ENCODE measurements around the gene MTMR1. TPM values are rescaled to one million over a fixed set of nuclear protein-coding genes. Genes with fewer than 3 reads are reported as not detected.

The MTMR1 gene
- total and polyA plus RNA-seq, 2 experiments from 2014 or later = 18.0 to 19.0 TPM

GRCh38 chrX:150651906-150652305, 41.3 kb upstream of the MTMR1 start:
- Histone ChIP-seq H3K79me2 (no peaks in the 10 kb centered on the region), H2AFZ (no peak overlapping the region), H3K4me2 (no peak overlapping the region), H3K36me3 (replicated peaks; ENCODE audit: insufficient read depth, low read depth) (no peaks in the 10 kb centered on the region), H3K4me3 (no peak overlapping the region), H3K27me3 (no peaks in the 10 kb centered on the region), H3K27ac (no peak overlapping the region), H3K4me1 (ENCODE audit: insufficient read depth) (no peaks in the 10 kb centered on the region), H3K9me3 (ENCODE audit: low read depth) (no peaks in the 10 kb centered on the region), H3K9me2 (replicated peaks; ENCODE audit: insufficient read depth) (no peaks in the 10 kb centered on the region), H4K20me1 (ENCODE audit: insufficient read depth, poor library complexity, severe bottlenecking) (no peaks in the 10 kb centered on the region)
- no peak for TF ChIP-seq CTCF (IDR thresholded peaks at IDR 0.05; ENCODE audit: poor library complexity)
- TF ChIP-seq EZH2 (IDR thresholded peaks at IDR 0.05; ENCODE audit: borderline replicate concordance) = no peak
- no peak for TF ChIP-seq EZH2phosphoT487 (IDR thresholded peaks at IDR 0.05; ENCODE audit: low read depth, severe bottlenecking, unreplicated experiment)
- DNase-seq (ENCODE audit: low spot score) = no peak
- 80% methylated on average over 2 of the region's 2 CpGs for WGBS (ENCODE audit: low lambda C conversion rate, missing lambda C conversion rate)

- H3K36me3 ChIP-seq (replicated peaks; ENCODE audit: insufficient read depth, low read depth) = no peaks in the 10 kb centered on the region
- no peak overlapping the region for H3K4me2 ChIP-seq
- H2AFZ ChIP-seq = no peak overlapping the region
- H3K4me3 ChIP-seq = no peak overlapping the region
- H3K79me2 ChIP-seq = no peaks in the 10 kb centered on the region
- no peaks in the 10 kb centered on the region for H3K27me3 ChIP-seq
- H3K4me1 ChIP-seq (ENCODE audit: insufficient read depth) = no peaks in the 10 kb centered on the region
- DNase-seq (ENCODE audit: low spot score) = no peak
- WGBS (ENCODE audit: low lambda C conversion rate, missing lambda C conversion rate) = 85% methylated on average over 2 of the region's 2 CpGs
- no peaks in the 10 kb centered on the region for H3K9me2 ChIP-seq (replicated peaks; ENCODE audit: insufficient read depth)
- TF ChIP-seq CTCF (IDR thresholded peaks at IDR 0.05; ENCODE audit: poor library complexity) = no peak
- no peak for TF ChIP-seq EZH2phosphoT487 (IDR thresholded peaks at IDR 0.05; ENCODE audit: low read depth, severe bottlenecking, unreplicated experiment)
- no peak for TF ChIP-seq EZH2 (IDR thresholded peaks at IDR 0.05; ENCODE audit: borderline replicate concordance)
- H3K9me3 ChIP-seq (ENCODE audit: low read depth) = no peaks in the 10 kb centered on the region
- no peak overlapping the region for H3K27ac ChIP-seq
- H4K20me1 ChIP-seq (ENCODE audit: insufficient read depth, poor library complexity, severe bottlenecking) = no peaks in the 10 kb centered on the region
Measured at GRCh38 chrX:150655788-150656187, 37.4 kb upstream of the MTMR1 start.

GRCh38 chrX:150663073-150663472, 30.1 kb upstream of the MTMR1 start:
- H3K79me2 ChIP-seq = no peaks in the 10 kb centered on the region
- no peaks in the 10 kb centered on the region for H3K9me2 ChIP-seq (replicated peaks; ENCODE audit: insufficient read depth)
- no peak overlapping the region for H3K4me3 ChIP-seq
- no peak overlapping the region for H3K27ac ChIP-seq
- H3K4me2 ChIP-seq = no peak overlapping the region
- no peaks in the 10 kb centered on the region for H4K20me1 ChIP-seq (ENCODE audit: insufficient read depth, poor library complexity, severe bottlenecking)
- no peaks in the 10 kb centered on the region for H3K9me3 ChIP-seq (ENCODE audit: low read depth)
- WGBS (ENCODE audit: low lambda C conversion rate, missing lambda C conversion rate) = 79% methylated on average over 2 of the region's 2 CpGs
- H2AFZ ChIP-seq = no peak overlapping the region
- no peaks in the 10 kb centered on the region for H3K27me3 ChIP-seq
- peaks cover 3% of the 10 kb centered on the region for H3K4me1 ChIP-seq (ENCODE audit: insufficient read depth)
- H3K36me3 ChIP-seq (replicated peaks; ENCODE audit: insufficient read depth, low read depth) = no peaks in the 10 kb centered on the region
- TF ChIP-seq EZH2phosphoT487 (IDR thresholded peaks at IDR 0.05; ENCODE audit: low read depth, severe bottlenecking, unreplicated experiment) = no peak
- TF ChIP-seq EZH2 (IDR thresholded peaks at IDR 0.05; ENCODE audit: borderline replicate concordance) = no peak
- no peak for TF ChIP-seq CTCF (IDR thresholded peaks at IDR 0.05; ENCODE audit: poor library complexity)
- no peak for DNase-seq (ENCODE audit: low spot score)

GRCh38 chrX:150664290-150664689, 28.9 kb upstream of the MTMR1 start:
- Histone ChIP-seq H2AFZ (no peak overlapping the region), H4K20me1 (ENCODE audit: insufficient read depth, poor library complexity, severe bottlenecking) (no peaks in the 10 kb centered on the region), H3K27me3 (no peaks in the 10 kb centered on the region), H3K4me2 (no peak overlapping the region), H3K36me3 (replicated peaks; ENCODE audit: insufficient read depth, low read depth) (no peaks in the 10 kb centered on the region), H3K4me1 (ENCODE audit: insufficient read depth) (peaks cover 3% of the 10 kb centered on the region), H3K27ac (no peak overlapping the region), H3K4me3 (no peak overlapping the region), H3K9me2 (replicated peaks; ENCODE audit: insufficient read depth) (no peaks in the 10 kb centered on the region), H3K79me2 (no peaks in the 10 kb centered on the region), H3K9me3 (ENCODE audit: low read depth) (no peaks in the 10 kb centered on the region)
- WGBS (ENCODE audit: low lambda C conversion rate, missing lambda C conversion rate) = 44% methylated on average over 2 of the region's 2 CpGs
- DNase-seq (ENCODE audit: low spot score) = no peak
- TF ChIP-seq CTCF (IDR thresholded peaks at IDR 0.05; ENCODE audit: poor library complexity) = no peak
- TF ChIP-seq EZH2 (IDR thresholded peaks at IDR 0.05; ENCODE audit: borderline replicate concordance) = no peak
- no peak for TF ChIP-seq EZH2phosphoT487 (IDR thresholded peaks at IDR 0.05; ENCODE audit: low read depth, severe bottlenecking, unreplicated experiment)
